Hepatic stellate cell (primary cell): Measurements from ENCODE around the gene GPR132.
"Not testable (repeated sequence)": the region's sequence is repeated elsewhere in the genome, so short reads cannot be mapped to it uniquely, and the experiment has no call there.

Source experiments
- DNase-seq: peaks from one replicate; pipeline ENCODE4 v3.0.0; 2011; ENCODE audit warnings: low spot score

GPR132 gene

GRCh38 chr14:105041841-105042765, 23.1 kb downstream of the GPR132 start:
- DNase-seq, result no peak

GRCh38 chr14:105039458-105040205, 25.6 kb downstream of the GPR132 start:
- DNase-seq, result no peak

GRCh38 chr14:105035616-105036015, 29.6 kb downstream of the GPR132 start:
- DNase-seq, result not testable (repeated sequence)

GRCh38 chr14:105034315-105035039, 30.8 kb downstream of the GPR132 start:
- no peak for DNase-seq

GRCh38 chr14:105033412-105033900, 31.8 kb downstream of the GPR132 start:
- DNase-seq, result not testable (repeated sequence)

- not testable (repeated sequence) for DNase-seq
Measured at GRCh38 chr14:105032451-105032901, 32.8 kb downstream of the GPR132 start.

GRCh38 chr14:105030836-105031396, 34.3 kb downstream of the GPR132 start:
- DNase-seq, result no peak

GRCh38 chr14:105030194-105030593, 35.0 kb downstream of the GPR132 start:
- DNase-seq, result no peak

GRCh38 chr14:105029402-105029801, 35.8 kb downstream of the GPR132 start:
- no peak for DNase-seq

GRCh38 chr14:105028251-105028927, 36.8 kb downstream of the GPR132 start:
- no peak for DNase-seq

- not testable (repeated sequence) for DNase-seq
Measured at GRCh38 chr14:105027718-105028117, 37.5 kb downstream of the GPR132 start.

GRCh38 chr14:105026802-105027563, 38.2 kb downstream of the GPR132 start:
- DNase-seq, result no peak

- no peak for DNase-seq
Measured at GRCh38 chr14:105026033-105026785, 39.0 kb downstream of the GPR132 start.

GRCh38 chr14:105025429-105025828, 39.8 kb downstream of the GPR132 start:
- no peak for DNase-seq

GRCh38 chr14:105023791-105024480, 41.3 kb downstream of the GPR132 start:
- DNase-seq, result no peak

GRCh38 chr14:105023144-105023543, 42.1 kb downstream of the GPR132 start:
- DNase-seq, result no peak

GRCh38 chr14:105022276-105022670, 43.0 kb downstream of the GPR132 start:
- DNase-seq, result no peak

- DNase-seq, result peak; percentile 38
Measured at GRCh38 chr14:105021656-105022275, 43.5 kb downstream of the GPR132 start.
